Nephron progenitor cell (in vitro differentiated cells): Measurements from ENCODE around the gene ERG28.

Experiments
- DNase-seq: peaks from one replicate; pipeline ENCODE4 v3.0.0; 2021
- H3K27ac Mint-ChIP-seq: 2 replicates; pipeline ENCODE4 v1.8.0; 2021; ENCODE audit warnings: mild to moderate bottlenecking, moderate library complexity, mixed read lengths
- H3K27me3 Mint-ChIP-seq: 2 replicates; pipeline ENCODE4 v1.8.0; 2021; ENCODE audit warnings: mild to moderate bottlenecking, low read depth, mixed read lengths; ENCODE audit not compliant: poor library complexity
- H3K36me3 Mint-ChIP-seq: 2 replicates; pipeline ENCODE4 v1.8.0; 2021; ENCODE audit warnings: low read depth, mixed read lengths
- H3K4me1 Mint-ChIP-seq: 2 replicates; pipeline ENCODE4 v1.8.0; 2021; ENCODE audit warnings: mixed read lengths
- H3K4me3 Mint-ChIP-seq: 2 replicates; pipeline ENCODE4 v1.8.0; 2021; ENCODE audit warnings: mild to moderate bottlenecking, moderate library complexity, mixed read lengths
- H3K9me3 Mint-ChIP-seq: 2 replicates; pipeline ENCODE4 v1.8.0; 2021; ENCODE audit warnings: mild to moderate bottlenecking, moderate library complexity, mixed read lengths
- TF ChIP-seq, protein P1 (sequence below): fragments of 200-600 bp; sonication (generic); IDR thresholded peaks from 2 replicates; pipeline ENCODE4 v1.5.0; 2021; ENCODE audit warnings: antibody characterized with exemption

The ERG28 gene

GRCh38 chr14:75619548-75619947, 41.1 kb downstream of the ERG28 start:
- Mint-ChIP-seq H3K27ac (no peak overlapping the region), H3K4me1 (no peaks in the 10 kb centered on the region), H3K36me3 (no peaks in the 10 kb centered on the region), H3K9me3 (peaks cover 5% of the 10 kb centered on the region), H3K27me3 (peaks cover 5% of the 10 kb centered on the region), H3K4me3 (no peak overlapping the region)
- DNase-seq = no peak
- TF ChIP-seq, protein P1, sequence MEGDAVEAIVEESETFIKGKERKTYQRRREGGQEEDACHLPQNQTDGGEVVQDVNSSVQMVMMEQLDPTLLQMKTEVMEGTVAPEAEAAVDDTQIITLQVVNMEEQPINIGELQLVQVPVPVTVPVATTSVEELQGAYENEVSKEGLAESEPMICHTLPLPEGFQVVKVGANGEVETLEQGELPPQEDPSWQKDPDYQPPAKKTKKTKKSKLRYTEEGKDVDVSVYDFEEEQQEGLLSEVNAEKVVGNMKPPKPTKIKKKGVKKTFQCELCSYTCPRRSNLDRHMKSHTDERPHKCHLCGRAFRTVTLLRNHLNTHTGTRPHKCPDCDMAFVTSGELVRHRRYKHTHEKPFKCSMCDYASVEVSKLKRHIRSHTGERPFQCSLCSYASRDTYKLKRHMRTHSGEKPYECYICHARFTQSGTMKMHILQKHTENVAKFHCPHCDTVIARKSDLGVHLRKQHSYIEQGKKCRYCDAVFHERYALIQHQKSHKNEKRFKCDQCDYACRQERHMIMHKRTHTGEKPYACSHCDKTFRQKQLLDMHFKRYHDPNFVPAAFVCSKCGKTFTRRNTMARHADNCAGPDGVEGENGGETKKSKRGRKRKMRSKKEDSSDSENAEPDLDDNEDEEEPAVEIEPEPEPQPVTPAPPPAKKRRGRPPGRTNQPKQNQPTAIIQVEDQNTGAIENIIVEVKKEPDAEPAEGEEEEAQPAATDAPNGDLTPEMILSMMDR = no peak

DNA sequence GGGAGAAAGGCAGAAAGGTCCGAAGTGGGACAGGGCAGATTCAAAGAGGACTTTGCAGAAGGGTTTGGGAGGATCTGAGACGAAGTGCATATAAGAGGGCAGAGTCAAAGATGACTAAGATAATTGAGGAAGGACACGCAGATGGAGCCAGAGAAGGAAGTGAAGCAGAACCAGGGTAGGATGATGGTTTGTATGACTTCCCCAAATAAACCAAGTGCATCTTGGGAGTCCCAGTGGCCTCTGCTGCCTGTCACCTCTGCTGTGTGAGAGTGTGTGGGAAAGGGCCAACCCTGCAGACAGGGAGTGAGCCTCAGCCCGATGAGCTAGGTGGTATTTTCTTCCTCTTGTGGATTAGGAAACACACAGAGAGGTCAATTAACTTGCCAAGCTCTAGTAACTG, 45.5 kb downstream of the ERG28 start:
- H3K9me3 Mint-ChIP-seq = peaks cover 19% of the 10 kb centered on the region
- H3K4me1 Mint-ChIP-seq = peaks cover 19% of the 10 kb centered on the region
- DNase-seq = no peak
- H3K27me3 Mint-ChIP-seq = peaks cover 5% of the 10 kb centered on the region
- TF ChIP-seq, protein P1 = no peak
- no peaks in the 10 kb centered on the region for H3K36me3 Mint-ChIP-seq
- no peak overlapping the region for H3K4me3 Mint-ChIP-seq
- peak overlapping the region; percentile 73 for H3K27ac Mint-ChIP-seq

GRCh38 chr14:75614179-75614578, 46.5 kb downstream of the ERG28 start:
- Mint-ChIP-seq H3K4me1 (peaks cover 28% of the 10 kb centered on the region), H3K36me3 (no peaks in the 10 kb centered on the region), H3K4me3 (no peak overlapping the region), H3K27me3 (peaks cover 4% of the 10 kb centered on the region), H3K9me3 (peaks cover 19% of the 10 kb centered on the region), H3K27ac (no peak overlapping the region)
- DNase-seq = no peak
- TF ChIP-seq, protein P1 = no peak

DNA sequence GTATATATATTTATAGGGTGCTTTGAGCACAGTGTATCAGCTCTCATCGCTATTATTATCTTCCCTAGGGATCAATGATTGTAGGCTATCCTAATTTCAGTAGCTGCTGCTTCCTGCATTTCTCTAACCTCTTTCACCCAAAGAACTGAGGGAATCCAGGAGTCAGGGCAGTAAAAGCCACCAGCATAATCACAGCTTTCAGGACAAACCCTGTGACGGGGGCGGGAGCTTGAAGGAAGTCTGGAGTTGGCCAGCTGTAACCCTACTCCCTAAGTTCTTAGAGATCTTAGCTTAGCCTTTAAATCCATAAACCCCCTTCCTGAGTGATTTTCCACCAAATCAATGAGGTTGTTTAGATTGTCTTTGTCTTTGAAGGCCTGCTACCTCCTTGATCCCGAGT, 48.5 kb downstream of the ERG28 start:
- peaks cover 4% of the 10 kb centered on the region for H3K27me3 Mint-ChIP-seq

DNA sequence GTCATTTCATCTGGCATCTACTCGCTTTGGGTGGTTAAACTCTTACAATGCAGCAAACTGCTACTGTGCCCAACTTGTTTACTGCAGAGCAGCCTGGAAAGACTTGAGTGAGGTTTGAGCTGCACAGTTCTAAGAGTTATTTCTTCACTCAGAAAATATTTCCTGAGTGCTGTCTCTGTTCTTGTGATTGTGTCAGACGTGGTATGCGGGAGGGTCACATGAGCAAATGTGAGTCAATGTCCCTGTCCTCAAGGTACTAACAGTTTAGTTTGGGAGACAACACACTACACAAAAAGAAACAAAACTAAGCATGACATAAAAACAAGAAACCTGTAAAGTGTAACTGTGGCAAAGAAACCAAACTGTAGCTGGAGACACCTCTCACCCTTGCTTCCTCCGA, 49.8 kb downstream of the ERG28 start:
- Mint-ChIP-seq H3K36me3 (no peaks in the 10 kb centered on the region), H3K4me3 (no peak overlapping the region), H3K9me3 (peaks cover 36% of the 10 kb centered on the region), H3K27ac (no peak overlapping the region), H3K4me1 (peaks cover 30% of the 10 kb centered on the region), H3K27me3 (peaks cover 4% of the 10 kb centered on the region)
- TF ChIP-seq, protein P1 = no peak
- DNase-seq = no peak

More for the DNA sequence above, 48.5 kb downstream of the ERG28 start:
- Mint-ChIP-seq H3K27ac (no peak overlapping the region), H3K4me1 (peaks cover 28% of the 10 kb centered on the region), H3K9me3 (peaks cover 35% of the 10 kb centered on the region), H3K4me3 (no peak overlapping the region), H3K36me3 (no peaks in the 10 kb centered on the region)
- peak; percentile 10 for DNase-seq
- TF ChIP-seq, protein P1 = no peak

GRCh38 chr14:75609606-75610475, 50.8 kb downstream of the ERG28 start:
- TF ChIP-seq, protein P1 = no peak
- no peak overlapping the region for H3K27ac Mint-ChIP-seq
- no peaks in the 10 kb centered on the region for H3K36me3 Mint-ChIP-seq
- DNase-seq = no peak
- no peak overlapping the region for H3K4me3 Mint-ChIP-seq
- H3K4me1 Mint-ChIP-seq = peaks cover 40% of the 10 kb centered on the region
- peaks cover 32% of the 10 kb centered on the region for H3K9me3 Mint-ChIP-seq
- peaks cover 4% of the 10 kb centered on the region for H3K27me3 Mint-ChIP-seq
